ENCODE data around the gene SECTM1. TPM values are rescaled to one million over a fixed set of nuclear protein-coding genes. Genes with fewer than 3 reads are reported as not detected.

The SECTM1 gene
- total RNA-seq = 101 and 151 TPM in 2 replicates

DNA sequence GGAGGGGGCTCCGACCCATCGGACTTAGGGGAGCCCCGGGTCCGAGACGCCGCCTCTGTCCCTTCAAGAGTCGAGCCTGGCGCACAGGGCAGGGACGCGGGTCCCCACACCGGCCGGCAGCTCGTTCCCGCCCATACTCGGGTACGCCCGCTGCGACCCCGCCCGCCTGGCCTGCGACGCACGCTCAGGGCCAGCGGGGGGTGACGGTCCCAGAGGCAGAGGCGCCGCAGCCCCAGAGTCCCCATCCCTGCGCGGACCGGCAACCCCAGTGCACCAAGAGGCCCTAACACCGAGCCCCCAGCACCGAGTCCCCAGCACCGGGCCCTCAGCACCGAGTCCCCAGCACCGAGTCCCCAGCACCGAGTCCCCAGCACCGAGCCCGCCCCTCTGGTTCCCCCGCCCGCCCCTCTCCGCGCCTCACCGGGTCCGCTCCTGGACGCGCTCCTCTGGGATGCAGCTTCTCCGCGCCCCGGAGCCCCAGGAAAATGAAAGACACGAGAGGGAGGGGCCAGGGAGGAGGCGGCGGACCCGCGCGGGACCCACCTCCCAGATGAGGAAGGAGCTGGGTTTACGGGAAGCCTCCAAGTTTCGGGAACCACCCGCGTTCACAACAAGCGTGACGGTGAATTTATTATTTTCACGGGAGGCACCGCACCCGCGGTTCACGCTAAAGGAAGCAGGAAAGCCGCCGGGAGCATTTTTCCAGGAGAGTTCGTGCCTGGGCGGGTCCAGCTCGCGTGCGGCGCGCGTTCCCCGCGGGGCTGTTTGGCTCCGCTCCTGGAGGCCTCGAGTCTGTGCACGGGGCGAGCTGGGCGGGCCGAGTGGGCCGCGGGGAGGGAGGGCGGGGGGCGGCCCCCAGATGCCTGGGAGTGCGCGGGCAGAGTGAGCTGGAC, at the start of gene SECTM1:
SECTM1 (minus strand) TSS at position 488 of the 893 bp plus-strand sequence. CDS start 6,526 bp downstream, outside the sequence.

GRCh38 chr17:82371333-82372248, 38.0 kb upstream of the SECTM1 start, which contains the start of gene UTS2R:
Gene UTS2R (plus strand): TSS chr17:82371765. CDS start chr17:82374325, 2,560 bp downstream.

DNA sequence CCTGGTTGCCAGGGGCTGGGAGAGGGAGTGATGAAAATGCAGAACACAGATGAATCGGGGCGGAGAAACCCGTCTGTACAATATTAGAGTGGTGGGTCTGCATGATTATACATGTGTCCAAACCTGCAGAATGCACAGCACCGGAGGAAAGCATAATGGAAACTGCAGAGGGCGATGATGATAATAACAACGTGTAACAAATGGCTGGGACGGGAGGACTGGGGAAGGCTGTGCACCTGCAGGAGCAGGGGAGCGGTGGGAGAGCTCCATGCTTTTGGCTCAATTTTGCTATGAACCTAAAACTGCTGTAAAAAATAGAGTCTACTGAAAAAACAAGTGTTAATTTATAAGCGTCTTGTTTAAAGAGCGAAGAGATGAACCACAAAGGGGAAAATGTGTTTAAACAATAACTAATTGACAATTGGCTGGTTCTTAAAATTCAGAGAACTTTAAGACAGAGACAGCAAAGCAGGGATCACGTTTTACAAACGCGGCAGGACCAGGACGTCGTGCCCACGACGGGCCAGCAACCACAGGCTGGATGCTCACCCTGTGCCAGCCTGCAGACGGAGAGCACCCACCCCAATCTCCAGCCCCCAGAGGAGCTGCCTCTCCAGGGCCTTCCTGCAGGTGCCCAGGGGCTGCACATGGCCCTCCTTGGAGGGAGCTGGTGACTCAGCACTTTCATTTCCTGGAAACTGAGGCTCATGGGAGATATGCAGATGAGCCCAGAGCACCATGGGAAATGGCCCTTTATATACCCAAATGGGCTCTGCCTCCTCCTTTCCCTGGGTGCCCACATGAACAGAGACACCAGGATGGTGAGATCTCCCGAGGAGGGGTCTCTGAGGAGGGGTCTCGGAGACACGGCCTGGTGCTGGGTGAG, 25.1 kb upstream of the SECTM1 start, which contains the start of gene TEX19:
TEX19 (plus strand) TSS at position 783 of the 886 bp plus-strand sequence. CDS start 2,904 bp downstream, outside the sequence.

DNA sequence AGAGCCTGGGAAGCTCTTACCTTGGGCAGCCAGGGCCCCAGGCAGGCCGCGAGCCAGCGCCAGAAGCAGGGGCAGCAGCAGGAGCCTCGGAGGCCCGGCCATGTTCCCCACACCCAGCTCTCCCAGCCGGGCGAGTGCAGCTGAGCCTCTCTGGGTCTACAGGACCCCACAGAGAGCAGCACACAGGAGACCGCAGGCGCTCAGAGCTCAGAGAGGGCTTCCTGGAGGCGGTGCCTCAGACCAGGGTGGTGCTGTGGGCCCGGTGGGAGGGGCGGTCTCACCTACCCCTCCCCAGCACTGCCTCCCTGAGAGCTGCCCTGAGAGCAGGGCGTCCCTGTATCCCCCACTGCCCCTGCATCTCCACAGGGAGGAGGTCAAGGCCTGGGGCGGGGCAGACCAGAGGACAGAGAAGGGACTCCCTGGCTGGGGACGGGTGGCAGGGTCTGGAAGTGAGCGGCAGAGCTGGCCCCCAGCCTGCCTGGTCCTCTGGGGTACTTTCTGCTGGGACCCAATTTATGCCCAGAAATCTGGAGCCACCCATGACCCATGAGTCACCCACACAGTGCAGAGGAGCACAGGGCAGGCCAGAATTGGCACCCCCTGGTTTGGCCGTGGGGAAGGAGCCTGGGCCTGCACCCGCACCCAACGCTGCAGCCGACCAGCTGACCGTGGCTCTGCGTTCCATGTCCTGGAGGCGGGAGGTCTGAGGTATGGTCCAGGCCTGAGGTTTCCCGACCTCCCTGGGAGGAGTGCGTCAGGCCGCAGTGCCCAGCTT, 16.0 kb downstream of the SECTM1 start, which contains the start of gene CD7:
CD7 (minus strand) TSS at position 215 of the 775 bp plus-strand sequence; CDS start at position 102, 113 bp downstream.

DNA sequence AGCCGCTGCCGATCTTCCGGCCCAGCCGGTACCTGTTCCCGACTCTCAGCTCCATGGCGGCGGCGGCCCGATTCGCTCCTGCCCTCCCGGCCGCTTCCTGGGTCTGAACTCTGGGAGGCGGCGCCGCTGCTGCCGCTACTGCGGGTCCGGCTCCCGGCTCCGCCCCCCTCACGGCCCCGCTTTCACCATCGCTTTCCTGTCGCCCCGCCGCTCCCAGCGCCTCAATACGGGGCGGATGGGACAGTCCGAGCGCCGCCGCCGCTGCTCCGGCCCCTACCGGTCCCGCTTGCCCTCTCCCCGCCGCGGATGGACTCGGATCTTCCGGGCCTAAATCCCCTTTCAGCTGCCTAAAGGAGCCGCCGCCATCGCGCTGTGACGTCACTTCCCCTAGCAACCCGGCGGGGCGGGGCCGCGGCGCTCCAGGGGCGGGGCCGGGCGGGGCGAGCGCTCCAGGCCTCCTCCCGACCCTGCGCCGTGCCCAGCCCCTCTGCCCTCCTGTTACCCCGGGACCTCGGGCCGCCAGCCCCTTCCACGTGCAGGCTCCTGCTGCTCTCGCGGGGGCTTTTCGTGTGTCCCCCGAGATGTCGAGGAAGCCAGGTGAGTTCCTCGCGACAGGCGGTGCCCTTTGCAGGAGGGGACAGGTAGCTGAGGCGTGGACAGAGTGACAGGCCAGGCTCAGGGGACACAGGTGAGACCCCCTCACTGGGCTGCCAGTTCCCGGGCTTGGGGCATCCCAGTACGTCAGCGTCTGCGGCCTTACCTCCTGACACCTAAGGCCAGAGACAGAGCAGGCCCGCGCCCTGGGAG, 60.0 kb downstream of the SECTM1 start, which contains the start of gene CSNK1D:
CSNK1D (minus strand) TSS at position 374 of the 807 bp plus-strand sequence; CDS start at position 55, 319 bp downstream.

Other genes starting within 250 kb of the SECTM1 start
- 227 and 302 TPM in 2 replicates for gene FASN, start 235.5 kb downstream of the SECTM1 start, total RNA-seq
- gene CCDC57, start 120.9 kb downstream of the SECTM1 start, total RNA-seq = 21.1 and 30.3 TPM in 2 replicates
- gene SLC16A3, start 104.7 kb downstream of the SECTM1 start, total RNA-seq = 191 and 226 TPM in 2 replicates
- 58.8 and 66.0 TPM in 2 replicates for gene CSNK1D, start 60.1 kb downstream of the SECTM1 start, total RNA-seq
- 0.24 and 0.32 TPM in 2 replicates for gene CD7, start 16.2 kb downstream of the SECTM1 start, total RNA-seq
- gene TEX19, start 25.5 kb upstream of the SECTM1 start, total RNA-seq = not detected in 2 replicates
- 0.32 TPM in 1 of 2 replicates, not detected in the other for gene UTS2R, start 38.0 kb upstream of the SECTM1 start, total RNA-seq
- gene HEXD, start 84.6 kb upstream of the SECTM1 start, total RNA-seq = 22.0 and 35.9 TPM in 2 replicates
- gene OGFOD3, start 84.8 kb upstream of the SECTM1 start, total RNA-seq = 37.6 and 45.8 TPM in 2 replicates
- gene CYBC1, start 117.0 kb upstream of the SECTM1 start, total RNA-seq = 58.0 and 85.3 TPM in 2 replicates
- 33.8 and 34.9 TPM in 2 replicates for gene NARF, start 125.0 kb upstream of the SECTM1 start, total RNA-seq
- gene FOXK2, start 186.0 kb upstream of the SECTM1 start, total RNA-seq = 33.3 and 46.2 TPM in 2 replicates

Data from hair follicle dermal papilla cell (primary cell).